Neural cell (in vitro differentiated cells): ENCODE results near the gene PTGR1. TPM values are rescaled to one million over a fixed set of nuclear protein-coding genes. Genes with fewer than 3 reads are reported as not detected.

ENCODE experiments used
- H2AFZ ChIP-seq: fragments of 200-600, 300-800 bp; sonication (generic), shearing (Covaris generic); 2 replicates; pipeline ENCODE4 v1.6.0; 2014; ENCODE audit warnings: low read depth, mild to moderate bottlenecking, antibody characterized with exemption, low read length, moderate library complexity
- H3F3A ChIP-seq: fragments of 200-600 bp; shearing (Covaris generic); 2 replicates; pipeline ENCODE4 v1.6.1; 2016; ENCODE audit warnings: mild to moderate bottlenecking, moderate library complexity, mixed read lengths, antibody characterized with exemption, low read length; ENCODE audit not compliant: insufficient read depth, poor library complexity, severe bottlenecking
- H3K27ac ChIP-seq: fragments of 200-600, 300-800 bp; sonication (generic), shearing (Covaris generic); 2 replicates; pipeline ENCODE4 v1.5.1; 2014; ENCODE audit warnings: mild to moderate bottlenecking, low read length, moderate library complexity
- H3K27me3 ChIP-seq: fragments of 300-800, 200-600 bp; sonication (generic), shearing (Covaris generic); 2 replicates; pipeline ENCODE4 v1.6.0; 2014; ENCODE audit warnings: mild to moderate bottlenecking, low read depth, low read length, moderate library complexity; ENCODE audit not compliant: insufficient read depth
- H3K36me3 ChIP-seq: fragments of 300-800, 200-600 bp; sonication (generic), shearing (Covaris generic); 2 replicates; pipeline ENCODE4 v1.5.1; 2014; ENCODE audit warnings: mild to moderate bottlenecking, antibody characterized with exemption, low read length, moderate library complexity; ENCODE audit not compliant: insufficient read depth
- H3K4me2 ChIP-seq: fragments of 300-800, 200-600 bp; sonication (generic), shearing (Covaris generic); 2 replicates; pipeline ENCODE4 v1.6.0; 2014; ENCODE audit warnings: mild to moderate bottlenecking, low read length
- H3K4me3 ChIP-seq: fragments of 300-800, 200-600 bp; sonication (generic), shearing (Covaris generic); 2 replicates; pipeline ENCODE4 v1.5.1; 2014; ENCODE audit warnings: mild to moderate bottlenecking, low read length, moderate library complexity
- H3K79me2 ChIP-seq: fragments of 200-600 bp; shearing (Covaris generic); replicated peaks from 2 replicates; pipeline ENCODE4 v1.6.0; 2014; ENCODE audit warnings: mild to moderate bottlenecking, low read length, moderate library complexity; ENCODE audit not compliant: insufficient read depth
- H3K9ac ChIP-seq: fragments of 300-800, 200-600 bp; sonication (generic), shearing (Covaris generic); 2 replicates; pipeline ENCODE4 v1.6.1; 2016; ENCODE audit warnings: mild to moderate bottlenecking, low read length, mixed read lengths
- H3K9me2 ChIP-seq: fragments of 200-600 bp; shearing (Covaris generic); 2 replicates; pipeline ENCODE4 v1.6.1; 2016; ENCODE audit warnings: mild to moderate bottlenecking, low read length, mixed read lengths; ENCODE audit not compliant: insufficient read depth
- H3K9me3 ChIP-seq: fragments of 200-600, 300-800 bp; sonication (generic), shearing (Covaris generic); 2 replicates; pipeline ENCODE4 v1.6.1; 2016; ENCODE audit warnings: mild to moderate bottlenecking, mixed run types, low read length, moderate library complexity, mixed read lengths
- H4K20me1 ChIP-seq: fragments of 200-600 bp; shearing (Covaris generic); 2 replicates; pipeline ENCODE4 v1.6.1; 2016; ENCODE audit warnings: mild to moderate bottlenecking, mixed run types; ENCODE audit not compliant: insufficient read depth
- EP300 ChIP-seq: fragments of 450-650 bp; conservative IDR thresholded peaks from 2 replicates; pipeline ENCODE4 v1.6.1; 2014; ENCODE audit warnings: antibody characterized with exemption, mild to moderate bottlenecking, moderate library complexity; ENCODE audit not compliant: poor library complexity, severe bottlenecking
- EZH2 ChIP-seq: fragments of 200-600, 300-800 bp; shearing (Covaris generic), sonication (generic); IDR thresholded peaks from 2 replicates; pipeline ENCODE4 v1.6.1; 2014; ENCODE audit warnings: antibody characterized with exemption, low read length, borderline replicate concordance, mild to moderate bottlenecking; ENCODE audit not compliant: insufficient read depth, poor library complexity, severe bottlenecking
- MXI1 ChIP-seq: fragments of 450-650 bp; conservative IDR thresholded peaks from 2 replicates; pipeline ENCODE4 v1.6.1; 2014; ENCODE audit warnings: antibody characterized with exemption, mild to moderate bottlenecking; ENCODE audit not compliant: poor library complexity, severe bottlenecking
- POLR2AphosphoS5 ChIP-seq: IDR thresholded peaks from 2 replicates; pipeline ENCODE4 v1.6.1; 2012
- RAD21 ChIP-seq: fragments of 450-650 bp; conservative IDR thresholded peaks from 2 replicates; pipeline ENCODE4 v1.6.1; 2014; ENCODE audit warnings: antibody characterized with exemption, mild to moderate bottlenecking, moderate library complexity
- SMC3 ChIP-seq: fragments of 450-650 bp; conservative IDR thresholded peaks from 2 replicates; pipeline ENCODE4 v1.6.1; 2014; ENCODE audit warnings: antibody characterized with exemption, mild to moderate bottlenecking, moderate library complexity; ENCODE audit not compliant: poor library complexity
- TAF1 ChIP-seq: IDR thresholded peaks from 2 replicates; pipeline ENCODE4 v1.6.1; 2012; ENCODE audit warnings: low read depth
- polyA minus RNA-seq: library from RNA; depleted of rRNA, polyadenylated mRNA; stranded (reverse); fragments of >200 nt; gene quantifications from 2 replicates; pipeline ENCODE4 v1.2.3, GENCODE V29; 2014
- polyA plus RNA-seq: library from polyadenylated mRNA; depleted of rRNA; stranded (reverse); fragments of >200 nt; gene quantifications from 2 replicates; pipeline ENCODE4 v1.2.3, GENCODE V29; 2014
- TF ChIP-seq, protein P1 (sequence below): fragments of 450-650 bp; IDR thresholded peaks from 2 replicates; pipeline ENCODE4 v1.5.1; 2014; ENCODE audit warnings: antibody characterized with exemption, mild to moderate bottlenecking, moderate library complexity; ENCODE audit not compliant: poor library complexity, severe bottlenecking
- TF ChIP-seq, protein P2 (sequence below): IDR thresholded peaks from 2 replicates; pipeline ENCODE4 v1.6.1; 2012; ENCODE audit warnings: borderline replicate concordance

The PTGR1 gene
- polyA plus RNA-seq, result 3.1 and 6.6 TPM in 2 replicates
- 2.9 and 3.4 TPM in 2 replicates for polyA minus RNA-seq

DNA sequence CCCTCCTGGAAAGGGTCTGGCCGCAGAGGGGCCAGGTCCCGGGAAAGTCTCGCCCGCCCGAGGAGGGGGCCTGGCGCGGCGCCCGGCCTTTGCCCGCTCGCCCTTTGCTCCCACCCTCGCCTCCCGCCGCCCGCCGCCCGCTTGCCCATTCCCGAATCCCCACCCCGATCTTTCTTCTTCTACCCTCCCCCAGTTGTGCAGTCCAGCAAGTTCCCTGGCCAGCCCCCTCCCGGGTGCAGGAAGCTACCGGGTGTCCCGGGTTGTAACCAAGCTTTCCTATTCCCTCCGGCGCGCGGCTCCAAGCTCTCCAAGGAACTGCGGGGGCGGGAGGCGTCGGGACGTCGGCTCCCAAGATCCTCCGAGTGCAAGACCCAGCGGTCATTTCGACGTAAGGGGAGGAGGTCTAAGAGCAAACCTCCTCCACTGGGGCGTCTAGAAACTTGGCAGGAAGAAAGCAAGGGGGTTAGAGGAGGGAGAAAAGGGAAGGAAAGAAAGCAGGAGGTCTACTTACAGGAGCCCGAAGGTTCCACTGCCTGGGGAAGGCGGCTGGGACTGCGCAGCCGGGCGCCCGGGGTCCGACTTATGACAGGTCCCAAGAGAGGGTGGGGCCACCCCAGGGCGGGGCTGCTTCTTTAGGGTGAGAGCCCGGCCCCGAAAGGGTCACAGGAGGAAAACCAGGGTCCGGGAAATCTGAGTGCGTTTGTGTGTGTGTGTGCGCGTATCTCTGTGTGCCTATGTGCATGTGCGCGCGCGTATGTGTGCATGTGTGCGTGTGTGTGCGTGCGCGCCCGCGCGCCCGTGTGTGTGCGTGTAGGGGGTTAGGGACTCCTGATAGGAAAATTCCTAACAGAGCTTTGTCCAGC, at the start of gene PTGR1:
Gene PTGR1, minus strand, starts transcription at position 556 of the 863 bp plus-strand sequence. CDS start 2,225 bp downstream, outside the sequence.
- Histone ChIP-seq H3K36me3 (no peaks in the 10 kb centered on the region), H3K27ac (no peak within 1 kb of the TSS), H3K79me2 (no peaks in the 10 kb centered on the region), H3K9me2 (no peaks in the 10 kb centered on the region), H3K9ac (peak within 1 kb of the TSS; percentile 18), H3K27me3 (peaks cover 31% of the 10 kb centered on the region), H3K4me3 (peak within 1 kb of the TSS; percentile 62), H4K20me1 (no peaks in the 10 kb centered on the region), H3K4me2 (no peak within 1 kb of the TSS), H2AFZ (no peak within 1 kb of the TSS), H3F3A (no peaks in the 10 kb centered on the region), H3K9me3 (no peaks in the 10 kb centered on the region)
- TF ChIP-seq, protein P1, sequence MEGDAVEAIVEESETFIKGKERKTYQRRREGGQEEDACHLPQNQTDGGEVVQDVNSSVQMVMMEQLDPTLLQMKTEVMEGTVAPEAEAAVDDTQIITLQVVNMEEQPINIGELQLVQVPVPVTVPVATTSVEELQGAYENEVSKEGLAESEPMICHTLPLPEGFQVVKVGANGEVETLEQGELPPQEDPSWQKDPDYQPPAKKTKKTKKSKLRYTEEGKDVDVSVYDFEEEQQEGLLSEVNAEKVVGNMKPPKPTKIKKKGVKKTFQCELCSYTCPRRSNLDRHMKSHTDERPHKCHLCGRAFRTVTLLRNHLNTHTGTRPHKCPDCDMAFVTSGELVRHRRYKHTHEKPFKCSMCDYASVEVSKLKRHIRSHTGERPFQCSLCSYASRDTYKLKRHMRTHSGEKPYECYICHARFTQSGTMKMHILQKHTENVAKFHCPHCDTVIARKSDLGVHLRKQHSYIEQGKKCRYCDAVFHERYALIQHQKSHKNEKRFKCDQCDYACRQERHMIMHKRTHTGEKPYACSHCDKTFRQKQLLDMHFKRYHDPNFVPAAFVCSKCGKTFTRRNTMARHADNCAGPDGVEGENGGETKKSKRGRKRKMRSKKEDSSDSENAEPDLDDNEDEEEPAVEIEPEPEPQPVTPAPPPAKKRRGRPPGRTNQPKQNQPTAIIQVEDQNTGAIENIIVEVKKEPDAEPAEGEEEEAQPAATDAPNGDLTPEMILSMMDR, result no peak
- no peak for TF ChIP-seq MXI1
- no peak for TF ChIP-seq TAF1
- TF ChIP-seq SMC3, result no peak
- TF ChIP-seq POLR2AphosphoS5, result no peak
- TF ChIP-seq, protein P2, sequence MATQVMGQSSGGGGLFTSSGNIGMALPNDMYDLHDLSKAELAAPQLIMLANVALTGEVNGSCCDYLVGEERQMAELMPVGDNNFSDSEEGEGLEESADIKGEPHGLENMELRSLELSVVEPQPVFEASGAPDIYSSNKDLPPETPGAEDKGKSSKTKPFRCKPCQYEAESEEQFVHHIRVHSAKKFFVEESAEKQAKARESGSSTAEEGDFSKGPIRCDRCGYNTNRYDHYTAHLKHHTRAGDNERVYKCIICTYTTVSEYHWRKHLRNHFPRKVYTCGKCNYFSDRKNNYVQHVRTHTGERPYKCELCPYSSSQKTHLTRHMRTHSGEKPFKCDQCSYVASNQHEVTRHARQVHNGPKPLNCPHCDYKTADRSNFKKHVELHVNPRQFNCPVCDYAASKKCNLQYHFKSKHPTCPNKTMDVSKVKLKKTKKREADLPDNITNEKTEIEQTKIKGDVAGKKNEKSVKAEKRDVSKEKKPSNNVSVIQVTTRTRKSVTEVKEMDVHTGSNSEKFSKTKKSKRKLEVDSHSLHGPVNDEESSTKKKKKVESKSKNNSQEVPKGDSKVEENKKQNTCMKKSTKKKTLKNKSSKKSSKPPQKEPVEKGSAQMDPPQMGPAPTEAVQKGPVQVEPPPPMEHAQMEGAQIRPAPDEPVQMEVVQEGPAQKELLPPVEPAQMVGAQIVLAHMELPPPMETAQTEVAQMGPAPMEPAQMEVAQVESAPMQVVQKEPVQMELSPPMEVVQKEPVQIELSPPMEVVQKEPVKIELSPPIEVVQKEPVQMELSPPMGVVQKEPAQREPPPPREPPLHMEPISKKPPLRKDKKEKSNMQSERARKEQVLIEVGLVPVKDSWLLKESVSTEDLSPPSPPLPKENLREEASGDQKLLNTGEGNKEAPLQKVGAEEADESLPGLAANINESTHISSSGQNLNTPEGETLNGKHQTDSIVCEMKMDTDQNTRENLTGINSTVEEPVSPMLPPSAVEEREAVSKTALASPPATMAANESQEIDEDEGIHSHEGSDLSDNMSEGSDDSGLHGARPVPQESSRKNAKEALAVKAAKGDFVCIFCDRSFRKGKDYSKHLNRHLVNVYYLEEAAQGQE, result no peak
- TF ChIP-seq RAD21, result no peak
- TF ChIP-seq EZH2, result no peak
- TF ChIP-seq EP300, result no peak

GRCh38 chr9:111649016-111649415, 49.6 kb upstream of the PTGR1 start:
- H3K27ac ChIP-seq, result no peak overlapping the region
- no peaks in the 10 kb centered on the region for H3K27me3 ChIP-seq
- no peak overlapping the region for H3K4me3 ChIP-seq
- no peaks in the 10 kb centered on the region for H3K9me2 ChIP-seq
- no peak overlapping the region for H3K9ac ChIP-seq
- no peak for TF ChIP-seq MXI1
- H4K20me1 ChIP-seq, result no peaks in the 10 kb centered on the region
- no peak overlapping the region for H3K4me2 ChIP-seq
- H3F3A ChIP-seq, result no peaks in the 10 kb centered on the region
- H3K79me2 ChIP-seq, result no peaks in the 10 kb centered on the region
- no peaks in the 10 kb centered on the region for H3K36me3 ChIP-seq
- H2AFZ ChIP-seq, result no peak overlapping the region
- H3K9me3 ChIP-seq, result no peaks in the 10 kb centered on the region
